ENCODE results near the gene TADA1. TPM values are rescaled to one million over a fixed set of nuclear protein-coding genes. Genes with fewer than 3 reads are reported as not detected.

TADA1 gene
- total RNA-seq, 6 experiments from 2014 or later = 6.5 to 8.1 (median 7.0) TPM

DNA sequence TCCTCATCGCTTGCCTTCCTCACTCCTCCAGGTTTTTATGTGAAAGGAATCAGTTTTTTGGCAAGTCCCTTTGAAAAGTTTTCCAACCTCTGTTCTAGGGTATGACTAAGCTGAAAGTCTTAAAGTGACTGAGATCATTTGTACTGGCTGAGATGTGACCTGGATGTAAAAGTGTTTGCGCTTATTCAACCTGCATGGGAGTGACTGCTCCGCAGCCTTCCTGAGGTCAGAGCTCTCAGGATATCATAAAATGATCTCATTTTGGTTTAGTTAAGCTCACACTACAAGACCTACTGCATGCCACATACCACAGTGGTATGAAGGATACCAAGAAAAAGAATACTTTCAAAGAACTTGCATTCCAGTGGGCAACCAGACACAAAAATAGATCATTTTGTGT lies 29.8 kb upstream of the TADA1 start:
- peak overlapping the region; percentile 44 for H3K27ac Mint-ChIP-seq
- H3K4me1 Mint-ChIP-seq (ENCODE audit: low read depth) = peaks cover 53% of the 10 kb centered on the region
- TF ChIP-seq, protein P1, sequence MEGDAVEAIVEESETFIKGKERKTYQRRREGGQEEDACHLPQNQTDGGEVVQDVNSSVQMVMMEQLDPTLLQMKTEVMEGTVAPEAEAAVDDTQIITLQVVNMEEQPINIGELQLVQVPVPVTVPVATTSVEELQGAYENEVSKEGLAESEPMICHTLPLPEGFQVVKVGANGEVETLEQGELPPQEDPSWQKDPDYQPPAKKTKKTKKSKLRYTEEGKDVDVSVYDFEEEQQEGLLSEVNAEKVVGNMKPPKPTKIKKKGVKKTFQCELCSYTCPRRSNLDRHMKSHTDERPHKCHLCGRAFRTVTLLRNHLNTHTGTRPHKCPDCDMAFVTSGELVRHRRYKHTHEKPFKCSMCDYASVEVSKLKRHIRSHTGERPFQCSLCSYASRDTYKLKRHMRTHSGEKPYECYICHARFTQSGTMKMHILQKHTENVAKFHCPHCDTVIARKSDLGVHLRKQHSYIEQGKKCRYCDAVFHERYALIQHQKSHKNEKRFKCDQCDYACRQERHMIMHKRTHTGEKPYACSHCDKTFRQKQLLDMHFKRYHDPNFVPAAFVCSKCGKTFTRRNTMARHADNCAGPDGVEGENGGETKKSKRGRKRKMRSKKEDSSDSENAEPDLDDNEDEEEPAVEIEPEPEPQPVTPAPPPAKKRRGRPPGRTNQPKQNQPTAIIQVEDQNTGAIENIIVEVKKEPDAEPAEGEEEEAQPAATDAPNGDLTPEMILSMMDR (IDR thresholded peaks at IDR 0.05) = no peak
- peak overlapping the region; percentile 28 for H3K4me3 Mint-ChIP-seq
- DNase-seq = peak; percentile 79
- peaks cover 8% of the 10 kb centered on the region for H3K27me3 Mint-ChIP-seq (ENCODE audit: insufficient read depth)
- no peaks in the 10 kb centered on the region for H3K9me3 Mint-ChIP-seq
- no peaks in the 10 kb centered on the region for H3K36me3 Mint-ChIP-seq (ENCODE audit: low read depth)

DNA sequence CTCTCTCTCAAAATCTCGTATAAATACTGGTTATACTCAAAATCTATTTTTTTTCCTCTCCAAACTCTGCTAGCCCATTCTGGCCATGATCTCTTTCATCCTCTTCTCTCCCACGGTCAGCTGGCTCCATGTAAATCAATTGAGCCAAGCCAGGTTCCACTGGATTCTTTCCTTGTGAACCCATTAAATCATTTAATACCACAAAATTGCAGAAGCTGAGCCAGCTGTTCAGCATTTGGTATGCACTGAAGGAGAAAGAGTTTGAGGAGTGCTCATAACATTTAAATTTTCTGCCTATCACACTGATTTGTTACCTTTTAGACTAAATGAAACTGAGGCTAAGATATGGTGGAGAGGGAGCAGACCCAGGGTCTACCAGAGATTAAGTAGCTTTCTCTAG lies 29.1 kb upstream of the TADA1 start:
- Mint-ChIP-seq H3K4me3 (no peak overlapping the region), H3K9me3 (no peaks in the 10 kb centered on the region), H3K36me3 (ENCODE audit: low read depth) (no peaks in the 10 kb centered on the region), H3K27ac (no peak overlapping the region), H3K27me3 (ENCODE audit: insufficient read depth) (peaks cover 8% of the 10 kb centered on the region), H3K4me1 (ENCODE audit: low read depth) (peaks cover 54% of the 10 kb centered on the region)
- DNase-seq = peak; percentile 12
- TF ChIP-seq, protein P1 (IDR thresholded peaks at IDR 0.05) = no peak

DNA sequence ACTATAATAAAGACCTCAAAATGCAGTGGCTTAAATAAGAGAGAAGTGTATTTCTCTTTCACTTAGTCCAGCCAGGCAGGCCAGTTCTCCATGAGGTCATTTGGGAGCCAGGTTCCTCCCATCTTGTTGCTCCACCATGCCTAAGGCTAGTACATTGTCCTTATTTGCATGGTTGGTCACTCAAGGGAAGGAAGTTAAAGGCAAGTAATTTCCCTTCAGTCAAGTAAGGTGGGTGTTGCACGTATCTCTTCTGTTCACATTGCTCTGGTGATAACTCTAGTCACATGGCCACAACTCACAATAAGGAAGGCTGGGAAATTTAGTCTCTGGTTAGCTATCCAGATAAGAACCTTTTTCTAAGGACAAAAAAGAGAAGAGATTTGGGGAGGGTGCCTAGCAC lies 27.2 kb upstream of the TADA1 start:
- H3K27ac Mint-ChIP-seq = no peak overlapping the region
- H3K27me3 Mint-ChIP-seq (ENCODE audit: insufficient read depth) = peaks cover 10% of the 10 kb centered on the region
- no peak overlapping the region for H3K4me3 Mint-ChIP-seq
- no peak for DNase-seq
- TF ChIP-seq, protein P1 (IDR thresholded peaks at IDR 0.05) = no peak
- no peaks in the 10 kb centered on the region for H3K36me3 Mint-ChIP-seq (ENCODE audit: low read depth)
- H3K4me1 Mint-ChIP-seq (ENCODE audit: low read depth) = peaks cover 42% of the 10 kb centered on the region
- no peaks in the 10 kb centered on the region for H3K9me3 Mint-ChIP-seq

DNA sequence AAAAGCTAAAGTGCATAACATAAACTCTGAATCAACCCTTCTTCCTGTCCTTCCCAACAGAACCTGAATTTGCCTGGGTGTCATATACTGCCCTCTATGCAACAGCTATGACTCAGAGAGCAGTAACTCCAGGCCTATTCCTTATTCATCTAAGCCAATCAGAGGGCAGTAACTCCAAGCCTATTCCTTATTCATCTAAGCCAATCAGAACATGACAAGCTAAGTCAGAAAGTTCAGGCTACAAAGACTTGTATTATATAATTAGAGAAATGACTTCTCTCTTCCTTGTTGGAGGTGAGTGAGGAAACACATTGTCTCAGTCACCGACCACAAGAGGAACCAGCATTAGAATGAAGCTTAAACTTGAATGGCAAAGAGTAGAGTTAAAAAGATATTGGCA lies 26.2 kb upstream of the TADA1 start:
- H3K4me3 Mint-ChIP-seq = no peak overlapping the region
- H3K4me1 Mint-ChIP-seq (ENCODE audit: low read depth) = peaks cover 41% of the 10 kb centered on the region
- H3K27me3 Mint-ChIP-seq (ENCODE audit: insufficient read depth) = peaks cover 10% of the 10 kb centered on the region
- peak; percentile 43 for DNase-seq
- no peaks in the 10 kb centered on the region for H3K36me3 Mint-ChIP-seq (ENCODE audit: low read depth)
- no peaks in the 10 kb centered on the region for H3K9me3 Mint-ChIP-seq
- TF ChIP-seq, protein P1 (IDR thresholded peaks at IDR 0.05) = no peak
- H3K27ac Mint-ChIP-seq = no peak overlapping the region

DNA sequence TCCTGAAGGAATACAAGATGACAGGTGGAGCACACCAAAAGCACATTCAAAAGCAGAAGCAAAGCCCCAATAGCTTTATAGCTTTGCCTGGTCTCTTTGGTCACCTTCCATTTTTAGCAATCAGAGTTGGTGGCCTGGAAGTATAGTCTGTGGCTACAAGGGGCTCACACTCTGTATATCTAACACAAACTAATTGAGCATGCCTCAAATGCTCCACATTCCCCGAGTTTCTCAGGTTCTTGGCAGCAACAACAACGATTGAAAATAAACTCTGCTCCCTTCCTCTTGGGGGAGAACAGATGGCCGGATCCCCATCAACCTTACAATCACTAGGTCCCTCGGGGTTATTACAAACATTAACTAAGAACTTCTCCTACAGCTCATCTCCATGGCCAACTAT lies 24.9 kb upstream of the TADA1 start:
- no peak for DNase-seq
- Mint-ChIP-seq H3K36me3 (ENCODE audit: low read depth) (no peaks in the 10 kb centered on the region), H3K27me3 (ENCODE audit: insufficient read depth) (peaks cover 8% of the 10 kb centered on the region), H3K4me1 (ENCODE audit: low read depth) (peaks cover 32% of the 10 kb centered on the region), H3K27ac (no peak overlapping the region), H3K4me3 (no peak overlapping the region), H3K9me3 (no peaks in the 10 kb centered on the region)
- TF ChIP-seq, protein P1 (IDR thresholded peaks at IDR 0.05) = no peak

DNA sequence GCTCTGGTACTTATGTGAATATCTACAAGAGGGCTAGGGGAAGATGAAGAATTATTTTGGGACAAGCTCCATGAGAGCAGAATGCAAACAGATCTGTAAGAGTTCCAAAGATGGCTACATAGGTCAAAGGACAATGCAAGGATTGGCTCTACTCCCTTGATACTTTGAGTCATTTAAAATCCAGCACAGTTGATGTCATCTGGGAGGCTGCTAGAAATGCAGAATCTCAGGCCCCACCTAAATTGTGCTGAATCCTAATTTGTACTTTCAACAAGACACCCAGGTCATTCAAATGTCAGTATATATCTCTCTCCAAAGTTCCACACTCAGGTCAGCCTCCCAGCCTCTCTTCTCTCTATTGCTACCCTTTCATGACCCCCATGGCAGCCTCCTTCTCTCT lies 23.7 kb upstream of the TADA1 start:
- Mint-ChIP-seq H3K4me3 (no peak overlapping the region), H3K27ac (no peak overlapping the region), H3K9me3 (no peaks in the 10 kb centered on the region), H3K36me3 (ENCODE audit: low read depth) (no peaks in the 10 kb centered on the region), H3K27me3 (ENCODE audit: insufficient read depth) (peaks cover 9% of the 10 kb centered on the region), H3K4me1 (ENCODE audit: low read depth) (peaks cover 20% of the 10 kb centered on the region)
- no peak for DNase-seq
- TF ChIP-seq, protein P1 (IDR thresholded peaks at IDR 0.05) = no peak
